HG02571 (cell line): Measurements from ENCODE around the gene GDF9.
"Not testable (repeated sequence)": the region's sequence is repeated elsewhere in the genome, so short reads cannot be mapped to it uniquely, and the experiment has no call there.

Experiments
- ATAC-seq: cut with Tn5 transposase; IDR thresholded peaks from one replicate; pipeline ENCODE4 v1.9.1; 2021; ENCODE audit warnings: mild to moderate bottlenecking, moderate library complexity; ENCODE audit not compliant: unreplicated experiment

The GDF9 gene

DNA sequence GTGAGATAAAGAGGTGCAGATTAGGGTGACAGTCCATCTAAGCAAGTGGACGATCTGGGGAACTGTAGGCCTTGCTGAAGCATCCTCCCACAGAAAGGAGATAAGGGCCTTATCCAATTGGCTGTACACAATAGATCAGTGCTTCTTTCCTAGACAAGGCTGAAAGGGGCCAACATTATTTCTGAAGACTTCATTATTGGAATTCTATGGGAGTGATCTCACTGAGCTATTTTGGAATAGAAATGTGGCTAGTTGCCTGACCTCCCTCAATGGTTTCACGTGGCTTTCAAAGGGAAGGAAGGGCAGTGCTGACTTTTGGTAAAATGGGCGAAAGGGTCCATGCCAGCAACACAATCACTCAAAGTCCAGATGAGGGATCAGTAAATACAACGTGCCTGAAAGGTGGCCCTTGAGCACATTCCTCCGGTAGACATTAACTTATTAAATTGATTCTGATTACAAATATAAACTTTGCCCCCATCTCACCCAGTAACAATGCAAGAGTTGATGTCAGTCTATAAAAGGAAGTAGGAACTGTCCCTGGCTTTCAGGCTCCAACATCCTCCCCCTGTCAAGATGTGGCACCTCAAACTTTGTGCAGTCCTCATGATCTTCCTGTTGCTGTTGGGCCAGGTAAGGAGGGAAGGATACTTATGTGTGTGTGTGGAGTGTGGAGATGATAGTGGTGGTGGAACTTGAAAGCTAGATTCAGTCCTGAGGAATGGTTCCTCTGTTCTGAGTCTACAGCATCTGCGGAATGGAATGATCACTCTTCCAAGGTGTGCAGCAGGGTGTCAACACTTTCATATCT is 7.1 kb upstream of the GDF9 start, which contains the start of gene LEAP2:
Gene LEAP2, plus strand, starts transcription at position 550 of the 811 bp plus-strand sequence. Its CDS starts 27 bp downstream, at position 577.
- ATAC-seq: no peak

DNA sequence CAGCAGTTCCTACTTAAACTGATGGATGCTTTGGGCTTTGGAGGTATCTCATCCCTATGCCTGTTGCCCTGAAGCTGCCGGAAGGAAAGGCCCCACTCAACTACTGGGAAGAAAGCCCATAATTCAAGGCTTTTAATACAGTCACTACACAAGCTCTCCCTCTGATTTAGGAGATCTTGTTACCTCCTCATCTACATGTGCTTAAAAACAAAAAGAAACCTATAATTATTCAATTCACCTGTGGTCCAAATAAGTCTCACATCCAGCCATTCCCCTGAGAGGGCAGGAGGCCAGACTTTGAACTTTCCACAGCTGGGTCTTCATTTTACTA is 6.5 kb upstream of the GDF9 start:
- ATAC-seq: no peak

DNA sequence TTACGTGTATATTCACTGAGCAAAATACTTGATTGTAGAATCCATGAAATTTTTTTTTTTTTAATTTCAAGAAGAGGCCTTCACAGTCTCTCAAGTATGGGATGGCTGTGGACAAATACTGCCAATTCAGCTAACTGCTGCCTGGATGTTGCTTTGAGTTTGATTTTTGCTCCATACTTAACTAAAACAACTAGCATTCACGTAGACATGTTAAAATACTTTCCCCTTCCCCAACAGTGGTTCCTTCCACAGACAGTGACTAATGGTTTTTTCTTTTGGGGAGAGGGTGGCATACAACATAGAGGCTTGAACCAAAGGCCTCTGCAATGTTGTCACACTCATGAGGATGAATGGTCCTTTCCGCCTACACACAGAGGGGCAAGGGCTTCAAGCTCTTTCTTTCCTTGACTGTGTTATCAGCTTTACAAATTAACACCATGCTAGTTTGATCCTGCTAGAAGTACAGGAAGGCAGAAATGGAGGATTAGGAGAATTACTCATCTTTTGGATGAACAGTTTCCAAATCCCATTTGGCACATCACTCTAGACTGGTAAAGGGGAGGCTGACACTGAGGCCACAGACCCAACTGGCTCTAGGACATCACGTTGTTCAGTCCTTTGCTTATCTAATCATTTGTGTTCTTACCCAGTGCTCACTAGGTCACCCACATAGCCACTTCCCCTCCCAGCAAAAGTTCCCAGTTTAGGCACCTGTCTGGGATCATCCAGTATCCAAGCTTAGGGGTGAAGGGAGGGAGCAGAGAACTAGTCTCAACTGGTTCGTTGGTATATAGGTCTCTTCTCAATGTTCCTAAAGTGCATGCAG is 5.4 kb upstream of the GDF9 start:
- no peak for ATAC-seq

DNA sequence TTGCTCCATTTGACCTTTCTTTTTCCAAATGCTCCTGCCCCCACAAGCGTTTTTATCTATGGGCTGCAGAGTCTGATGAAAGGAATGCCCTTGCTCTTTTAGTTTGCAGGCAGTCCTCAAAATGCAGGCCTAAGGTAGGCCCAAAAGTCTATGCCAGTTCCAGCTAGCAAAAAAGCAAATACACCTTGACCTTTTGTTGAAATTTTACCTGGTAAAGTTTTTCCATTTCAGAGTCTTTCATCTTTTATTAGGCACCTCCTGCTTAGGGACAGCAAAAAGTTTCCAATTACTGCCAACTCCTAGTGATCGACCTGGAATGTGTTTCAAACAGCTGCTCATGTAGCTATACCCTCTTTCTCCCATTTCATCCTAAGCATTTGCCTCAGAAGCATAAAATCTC is 4.5 kb upstream of the GDF9 start:
- ATAC-seq: no peak

DNA sequence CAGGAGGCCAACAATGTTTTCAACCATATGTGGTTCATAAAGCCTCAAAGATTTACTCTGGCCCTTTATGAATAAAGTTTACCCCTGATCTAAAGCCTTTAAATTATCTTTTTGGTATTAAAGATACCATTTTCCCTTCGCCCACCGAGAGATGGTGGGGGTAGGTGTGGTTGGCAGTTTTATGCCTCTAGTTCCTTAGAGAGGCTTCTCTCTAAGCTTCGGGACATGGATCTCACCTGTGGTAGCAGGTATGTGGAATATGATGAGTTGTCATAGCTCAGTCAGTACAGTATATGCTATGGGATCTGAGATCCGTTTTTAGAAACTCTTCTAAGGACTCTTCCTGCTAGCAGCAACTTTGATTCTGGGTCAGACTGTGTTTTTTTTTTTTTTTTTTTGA is 2.5 kb upstream of the GDF9 start:
- no peak for ATAC-seq

DNA sequence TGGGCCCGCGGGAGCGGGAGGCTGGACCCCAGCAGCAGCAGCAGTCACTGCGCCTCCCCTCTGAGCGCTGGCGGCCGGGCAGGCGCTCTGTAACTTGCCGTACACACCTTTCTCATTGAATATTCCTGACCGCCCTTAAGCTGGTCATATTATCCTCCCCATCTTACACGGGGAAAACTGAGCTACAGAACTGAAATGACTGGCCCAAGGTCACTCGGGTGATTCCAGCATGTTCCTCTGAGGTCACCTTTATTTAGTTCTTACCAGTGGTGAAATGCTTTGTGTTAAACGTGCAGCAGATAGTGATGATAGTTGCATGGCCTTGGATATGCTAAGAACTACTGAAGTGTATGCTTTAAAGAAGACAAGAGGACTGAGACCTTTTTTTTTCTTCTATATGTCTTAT is 780 bp upstream of the GDF9 start:
- ATAC-seq: peak; percentile 4

DNA sequence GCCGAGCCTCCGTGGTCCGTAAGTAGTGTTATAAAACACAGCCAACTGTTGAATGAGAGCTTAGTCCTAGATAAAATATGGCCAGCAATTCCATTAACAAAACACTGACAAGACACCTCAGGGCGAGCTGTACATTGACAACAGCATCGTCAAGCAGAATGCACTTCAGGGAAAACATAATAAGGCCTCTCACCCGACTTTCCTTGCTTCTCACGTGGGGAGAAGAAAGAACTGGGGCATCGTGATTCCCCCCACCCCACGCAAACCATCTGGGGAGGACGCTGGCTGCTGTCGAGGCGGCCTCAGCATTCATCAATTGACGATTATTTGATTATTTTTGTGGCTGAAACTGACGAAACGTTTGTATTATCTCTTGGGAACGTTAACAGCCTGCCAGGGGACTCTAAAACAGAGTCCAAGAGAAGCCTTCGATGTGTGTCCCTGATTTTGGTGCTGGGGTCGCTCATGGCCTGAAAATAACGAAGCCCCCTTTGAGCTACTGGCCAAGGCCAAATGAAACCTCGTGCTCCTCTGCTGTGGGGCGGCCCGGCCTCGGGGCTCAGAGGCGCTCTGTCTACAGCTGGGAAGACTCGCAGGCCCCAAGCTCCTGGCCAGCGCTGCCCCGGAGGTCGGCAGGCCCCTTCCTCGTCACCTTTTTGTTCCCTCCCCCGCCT is 464 bp downstream of the GDF9 start:
- peak; percentile 16 for ATAC-seq

DNA sequence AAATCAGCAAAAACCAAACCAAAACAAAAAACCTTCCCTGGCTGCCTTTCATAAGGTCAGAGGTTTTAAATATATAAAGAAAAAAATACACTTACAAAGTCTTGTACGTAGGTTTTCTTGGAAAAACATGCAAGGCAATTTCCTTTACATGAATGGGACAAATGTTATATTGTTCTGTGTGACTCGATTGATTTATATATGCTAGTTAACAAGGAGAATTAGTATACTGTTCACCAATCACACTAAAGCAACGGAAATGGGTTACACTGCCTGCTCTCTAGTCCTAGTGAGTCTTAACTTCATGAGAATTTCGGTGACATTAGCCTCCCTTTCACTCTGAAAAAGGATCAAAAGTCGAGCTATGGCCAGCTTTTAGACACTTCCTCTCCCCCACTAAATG is 5.5 kb downstream of the GDF9 start:
- no peak for ATAC-seq

DNA sequence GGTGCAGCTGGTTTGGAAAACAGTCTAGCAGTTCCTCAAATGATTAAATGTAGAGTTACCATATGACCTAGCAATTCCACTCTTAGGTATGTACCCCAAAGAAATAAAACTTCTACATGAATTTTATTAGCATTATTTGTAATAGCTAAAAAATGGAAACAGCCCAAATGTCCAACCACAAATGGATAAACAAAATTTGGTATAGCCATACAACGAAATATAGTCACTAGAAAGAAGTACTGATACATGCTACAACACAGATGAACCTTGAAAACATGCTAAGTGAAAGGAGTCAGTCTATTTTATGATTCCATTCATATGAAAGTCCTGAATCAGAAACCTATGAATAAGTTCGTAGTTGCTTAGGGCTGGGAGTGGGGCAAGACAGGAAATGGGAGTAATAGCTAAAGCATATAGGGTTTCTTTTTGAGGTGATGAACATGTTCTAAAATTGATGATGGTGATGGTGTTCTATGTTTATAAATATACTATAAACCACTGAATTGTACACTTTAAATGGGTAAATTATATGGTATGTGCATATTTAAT is 6.3 kb downstream of the GDF9 start:
- no peak for ATAC-seq

DNA sequence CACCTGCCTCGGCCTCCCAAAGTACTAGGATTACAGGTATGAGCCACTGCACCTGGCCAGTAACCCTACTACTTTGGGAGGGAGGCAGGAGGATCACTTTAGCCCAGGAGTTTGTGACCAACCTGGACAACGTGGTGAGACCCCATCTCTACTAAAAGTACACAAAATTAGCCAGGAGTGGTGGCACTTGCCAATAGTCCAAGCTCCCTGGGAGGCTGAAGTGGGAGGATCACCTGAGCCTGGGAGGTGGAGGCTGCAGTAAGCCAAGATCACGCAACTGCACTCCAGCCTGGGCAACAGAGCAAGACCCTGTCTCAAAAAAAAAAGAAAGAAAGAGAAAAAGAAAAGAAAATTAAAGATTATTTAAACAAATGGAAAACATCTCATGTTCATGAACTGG is 10.3 kb downstream of the GDF9 start:
- no peak for ATAC-seq

DNA sequence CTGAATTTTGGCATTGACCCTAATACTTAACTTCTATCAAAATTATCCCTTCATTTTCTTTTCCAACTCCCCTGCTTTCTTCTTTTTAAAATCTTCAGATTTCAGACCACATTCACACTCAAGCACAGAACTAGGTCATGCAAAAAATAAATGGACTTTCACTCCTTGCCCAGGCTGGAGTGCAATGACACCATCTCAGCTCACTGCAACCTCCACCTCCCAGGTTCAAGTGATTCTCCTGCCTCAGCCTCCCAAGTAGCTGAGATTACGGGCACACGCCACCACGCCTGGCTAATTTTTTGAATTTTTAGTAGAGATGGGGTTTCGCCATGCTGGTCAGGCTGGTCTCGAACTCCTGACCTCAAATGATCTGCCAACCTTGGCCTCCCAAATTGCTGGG is 11.3 kb downstream of the GDF9 start:
- not testable (repeated sequence) for ATAC-seq

DNA sequence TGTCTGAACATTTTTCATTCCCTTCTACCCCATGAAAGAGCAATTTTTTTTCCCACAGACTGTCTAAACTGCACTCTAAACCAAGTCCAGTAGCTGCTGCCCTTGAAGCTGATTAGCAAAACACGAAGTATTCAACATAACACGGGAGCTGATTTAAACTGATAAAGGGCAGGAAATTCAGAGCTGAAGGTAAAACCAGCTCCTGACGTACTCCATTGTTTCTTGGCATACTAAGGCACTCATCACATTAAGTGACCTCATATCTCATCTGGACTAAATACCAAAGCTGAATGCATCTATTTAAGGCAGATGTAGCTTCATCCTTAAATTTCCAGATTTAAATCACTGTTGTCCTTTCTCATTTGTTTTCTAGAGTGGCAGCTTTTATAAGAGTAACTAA is 12.0 kb downstream of the GDF9 start:
- ATAC-seq: no peak

DNA sequence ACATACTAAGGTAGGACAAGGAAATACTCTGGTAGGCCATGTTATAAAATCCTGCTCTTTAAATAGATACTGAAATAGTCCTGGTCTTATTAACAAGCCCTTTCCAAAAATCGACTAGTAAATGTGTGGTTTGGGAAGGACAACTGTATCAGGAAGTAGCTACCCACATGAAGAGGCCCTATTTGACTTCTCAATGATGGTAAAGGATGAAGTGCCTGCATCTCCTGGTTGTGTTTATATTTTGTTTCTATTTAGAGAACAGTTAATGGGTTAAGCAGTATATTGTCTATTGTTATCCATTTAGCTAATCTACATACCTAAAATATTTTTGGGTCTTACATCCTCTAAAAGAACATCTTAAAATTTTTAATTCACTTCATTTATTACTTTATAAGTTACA is 12.5 kb downstream of the GDF9 start:
- no peak for ATAC-seq

DNA sequence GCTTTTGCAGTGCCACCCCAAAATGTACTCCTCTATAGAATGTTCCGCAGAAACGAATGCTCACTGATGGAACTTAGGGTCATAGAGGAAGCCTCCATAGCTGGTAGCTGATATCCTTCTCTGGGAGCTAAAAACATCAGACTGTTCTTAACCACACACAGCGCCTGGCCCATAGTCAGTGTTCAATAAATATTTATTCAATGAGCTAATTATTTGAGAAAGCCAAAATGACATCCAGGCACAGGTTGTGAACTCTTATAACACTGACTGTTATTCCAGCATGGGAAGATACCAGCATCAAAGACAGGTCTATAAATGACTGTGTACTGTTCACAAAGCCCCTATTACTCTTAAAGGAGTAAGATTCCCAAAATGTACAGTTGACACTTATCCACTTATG is 12.9 kb downstream of the GDF9 start:
- ATAC-seq: no peak

DNA sequence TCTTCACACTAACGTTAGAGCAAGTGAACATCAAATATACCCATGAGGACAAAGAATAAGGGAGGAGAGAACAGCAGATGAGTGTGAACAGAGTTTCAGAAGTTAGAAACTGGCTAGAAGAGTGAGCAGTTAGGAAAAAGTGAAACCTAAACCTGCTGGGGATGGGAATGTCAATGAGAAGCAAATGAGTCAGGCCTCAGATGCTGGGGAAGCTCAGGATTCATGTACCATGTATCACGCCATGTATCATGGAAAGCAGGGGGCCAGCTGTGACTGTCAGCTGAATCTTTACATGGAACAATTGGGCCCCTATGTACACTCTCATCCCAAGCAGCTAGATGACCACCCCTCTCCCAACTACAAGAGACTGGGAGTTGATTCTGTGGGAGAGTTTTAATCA is 16.2 kb downstream of the GDF9 start:
- no peak for ATAC-seq

DNA sequence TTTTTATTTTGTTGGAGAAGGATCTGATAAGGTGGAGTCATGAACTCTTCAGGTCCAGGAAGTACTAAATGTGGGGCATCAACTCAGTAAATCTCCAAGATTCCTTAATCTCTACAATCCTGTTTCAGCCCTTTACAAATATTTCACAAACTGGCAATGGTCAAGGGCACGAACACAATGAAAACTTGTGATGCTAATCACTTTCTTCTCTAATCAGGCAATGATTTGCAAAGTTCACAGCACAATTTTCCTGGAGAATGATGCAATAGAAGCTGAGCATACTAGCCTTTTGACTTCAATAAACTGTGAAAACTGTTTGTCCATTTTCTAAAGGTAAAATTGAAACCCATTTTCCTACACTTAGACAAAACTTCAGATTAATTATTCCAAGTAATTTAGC is 16.9 kb downstream of the GDF9 start:
- no peak for ATAC-seq

DNA sequence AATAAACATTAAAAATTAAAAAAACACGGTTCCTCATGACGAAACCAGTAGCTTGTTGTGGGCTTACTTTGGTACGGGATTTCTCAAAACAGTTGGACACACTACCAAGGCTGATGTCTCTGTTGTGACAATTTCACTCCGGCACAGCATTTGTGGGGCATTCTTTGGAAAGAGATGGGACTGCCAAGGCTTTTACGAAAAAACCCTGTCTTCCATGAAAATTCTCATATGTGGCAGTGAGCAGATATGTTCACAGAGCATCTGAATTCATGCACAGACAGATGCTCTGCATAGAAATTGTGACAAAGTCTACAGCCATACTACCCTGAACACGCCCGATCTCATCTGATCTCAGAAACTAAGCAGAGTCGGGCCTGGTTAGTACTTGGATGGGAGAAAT is 18.0 kb downstream of the GDF9 start:
- ATAC-seq: no peak

DNA sequence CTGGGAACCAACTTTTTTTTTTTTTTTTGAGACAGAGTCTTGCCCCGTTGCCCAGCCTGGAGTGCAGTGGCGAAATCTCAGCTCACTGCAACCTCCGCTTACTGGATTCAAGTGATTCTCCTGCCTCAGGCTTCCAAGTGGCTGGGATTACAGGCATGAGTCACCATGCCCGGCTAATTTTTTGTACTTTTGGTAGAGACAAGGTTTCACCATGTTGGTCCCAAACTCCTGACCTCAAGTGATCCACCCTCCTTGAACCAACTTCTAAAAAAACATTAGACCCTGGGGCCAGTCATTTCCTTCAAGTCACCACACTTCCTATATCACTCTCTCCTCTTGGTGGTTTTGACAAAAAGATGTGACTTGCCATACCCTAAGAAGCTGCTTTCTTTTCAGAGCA is 25.0 kb downstream of the GDF9 start:
- no peak for ATAC-seq

DNA sequence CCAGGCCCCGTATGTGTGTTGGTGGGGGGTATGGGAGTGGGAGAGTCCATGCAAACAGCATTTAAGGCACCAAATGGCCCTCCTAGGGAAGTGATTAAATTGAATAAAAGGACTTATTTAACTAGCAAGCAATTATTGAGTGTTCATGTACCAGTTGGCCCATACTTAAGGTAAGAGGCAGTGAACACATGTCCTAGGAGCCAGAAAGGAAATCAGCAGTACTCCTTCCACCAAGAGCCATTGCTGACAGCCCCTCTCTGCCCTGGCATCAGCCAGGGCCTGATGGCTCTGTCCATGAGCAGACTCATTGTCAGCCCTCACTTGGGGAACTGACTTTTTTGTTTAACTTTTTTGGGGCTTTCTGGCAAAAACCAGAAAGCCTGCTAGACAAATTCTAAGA is 25.4 kb downstream of the GDF9 start:
- ATAC-seq: no peak

DNA sequence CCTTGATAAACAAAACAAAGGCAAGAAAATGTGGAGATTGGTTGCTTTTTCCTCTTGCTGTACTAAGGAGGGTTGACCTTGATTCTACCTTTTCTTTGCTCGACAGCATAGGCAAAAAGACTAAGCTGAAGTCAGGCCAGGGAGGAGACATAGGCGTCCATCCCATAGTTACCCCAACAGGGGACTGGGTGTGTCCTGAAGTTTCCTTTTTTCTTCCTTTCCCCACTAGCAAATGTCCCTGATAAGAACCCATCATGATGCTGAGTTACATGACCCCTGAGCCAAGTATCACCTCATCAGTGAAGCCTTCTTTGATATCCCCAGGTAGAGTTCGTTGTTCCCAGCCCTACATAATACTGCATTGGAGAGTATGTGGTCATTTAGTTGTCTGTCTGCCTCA is 26.0 kb downstream of the GDF9 start:
- no peak for ATAC-seq
